Glomerular endothelial cell (primary cell): Measurements from ENCODE around the gene HCRTR1. TPM values are rescaled to one million over a fixed set of nuclear protein-coding genes. Genes with fewer than 3 reads are reported as not detected.

ENCODE experiments used
- DNase-seq: peaks from one replicate; pipeline ENCODE4 v3.0.0-alpha.2; 2011; ENCODE audit warnings: low read depth, low spot score; ENCODE audit errors: extremely low read depth
- total RNA-seq: library from RNA; depleted of rRNA; stranded (reverse); fragments of >200 nt; gene quantifications from 2 replicates; pipeline ENCODE4 v1.2.3, GENCODE V29; 2015

Gene HCRTR1
- 0.58 and 1.3 TPM in 2 replicates for total RNA-seq

DNA sequence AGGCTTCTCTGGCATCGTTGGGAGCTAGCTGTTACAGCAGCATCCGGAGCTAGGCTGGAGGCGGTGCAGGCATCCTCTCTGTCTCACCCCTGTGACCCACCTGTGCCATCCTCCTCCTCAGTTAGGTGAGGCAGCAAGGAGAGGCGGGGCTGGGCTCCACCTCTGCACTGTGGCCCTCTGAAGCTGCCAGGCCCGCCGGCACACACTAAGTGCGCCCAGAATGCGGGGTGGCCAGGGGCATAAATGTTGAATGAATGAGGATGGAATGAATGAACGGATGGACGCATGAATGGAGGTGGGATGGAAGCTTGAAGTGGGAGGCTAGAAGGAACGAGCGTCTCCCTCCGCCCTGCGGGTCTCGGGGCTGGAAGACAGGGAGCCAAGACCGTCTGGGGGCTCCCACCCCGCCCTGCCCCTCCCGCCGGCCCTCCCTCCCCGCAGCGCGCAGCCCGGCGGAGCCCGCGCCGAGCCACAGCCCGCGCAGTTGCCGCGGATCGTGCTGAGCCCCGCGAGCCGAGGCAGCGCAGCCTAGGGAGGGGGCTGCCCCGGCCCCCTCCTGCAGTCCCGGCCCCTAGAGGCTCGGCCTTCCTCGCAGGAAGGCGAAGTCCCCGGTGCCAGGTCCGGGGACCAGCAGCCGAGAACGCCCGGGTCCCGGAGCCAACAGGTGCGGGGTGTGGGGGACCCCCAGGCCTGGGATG, at the start of gene HCRTR1:
Gene HCRTR1, plus strand, starts transcription at position 472 of the 698 bp plus-strand sequence. CDS start 1,504 bp downstream, outside the sequence.
- DNase-seq = no peak

- DNase-seq = no peak
Measured at GRCh38 chr1:31567956-31568570, 49.4 kb upstream of the HCRTR1 start.

GRCh38 chr1:31568895-31569595, 48.4 kb upstream of the HCRTR1 start:
- DNase-seq = no peak

GRCh38 chr1:31569596-31570173, 47.8 kb upstream of the HCRTR1 start:
- no peak for DNase-seq

DNA sequence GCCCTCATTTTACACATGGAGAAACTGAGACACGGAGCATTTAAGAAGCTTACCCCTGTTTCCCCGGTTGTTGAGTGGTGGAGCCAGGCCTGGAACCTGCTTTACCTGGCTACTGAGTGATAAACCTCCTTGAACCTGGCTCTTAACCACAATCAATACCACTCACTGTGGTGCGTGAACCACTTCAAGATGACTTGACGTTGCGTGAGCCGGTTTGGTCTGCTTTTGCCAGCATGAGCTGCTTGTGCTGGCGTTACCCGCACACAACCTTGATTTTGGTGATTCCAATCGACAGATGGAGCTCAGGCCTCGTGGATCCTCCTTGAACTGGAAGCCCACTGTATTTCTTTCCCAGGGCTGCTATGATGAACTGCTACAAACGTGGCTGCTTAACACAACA, 47.3 kb upstream of the HCRTR1 start:
- no peak for DNase-seq

- DNase-seq = no peak
Measured at GRCh38 chr1:31570906-31571305, 46.6 kb upstream of the HCRTR1 start.

GRCh38 chr1:31571340-31572295, 45.9 kb upstream of the HCRTR1 start:
- DNase-seq = no peak

DNA sequence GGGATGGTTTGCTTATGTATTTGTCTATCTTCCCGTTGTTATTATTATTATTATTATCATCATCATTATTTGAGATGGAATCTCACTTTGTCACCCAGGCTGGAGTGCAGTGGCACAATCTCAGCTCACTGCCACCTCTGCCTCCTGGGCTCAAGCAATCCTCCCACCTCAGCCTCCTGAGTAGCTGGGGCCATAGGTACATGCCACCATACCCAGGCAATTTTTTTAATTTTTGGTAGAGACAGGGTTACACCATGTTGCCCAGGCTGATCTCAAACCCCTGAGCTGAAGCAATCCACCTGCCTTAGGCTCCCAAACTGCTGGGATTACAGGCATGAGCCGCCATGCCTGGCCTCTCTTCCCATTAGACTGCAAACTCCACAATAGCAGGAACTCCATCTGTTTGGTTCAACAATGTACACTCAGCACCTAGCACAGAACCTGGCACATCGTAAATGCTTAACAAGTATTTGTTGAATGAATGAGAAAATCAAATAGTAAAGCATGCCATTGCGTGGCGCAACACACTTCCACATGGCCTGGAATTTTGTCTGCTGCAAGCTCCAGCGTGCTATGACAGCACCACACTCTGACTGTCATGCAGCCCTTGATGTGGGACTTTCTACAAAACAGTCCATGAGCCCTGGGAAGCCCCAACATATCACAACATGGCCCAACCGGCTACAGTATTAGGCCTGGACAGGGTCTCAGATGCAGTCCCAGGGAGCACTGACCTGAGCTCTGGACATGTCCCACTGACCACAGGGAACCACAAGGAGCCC, 45.0 kb upstream of the HCRTR1 start:
- DNase-seq = no peak

DNA sequence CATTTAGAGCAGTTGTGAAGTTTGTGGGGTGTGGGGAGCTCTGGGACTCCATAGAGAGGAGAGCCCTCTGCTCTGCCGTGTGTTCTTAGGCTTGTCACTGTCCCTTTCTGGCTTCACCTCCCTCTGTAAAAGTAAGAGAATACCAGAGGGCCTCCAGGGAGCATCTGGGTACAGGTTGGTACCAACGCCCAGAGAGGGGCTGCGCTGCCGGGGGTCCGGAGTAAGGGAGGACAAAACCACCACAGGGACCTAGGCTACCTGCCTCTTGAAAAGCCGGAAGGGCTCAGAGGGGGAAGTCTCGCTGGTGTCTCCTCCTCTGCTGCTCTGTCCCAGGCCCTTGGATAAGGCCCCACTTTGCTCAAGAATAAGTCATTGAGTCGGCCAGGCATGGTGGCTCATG, 44.2 kb upstream of the HCRTR1 start:
- DNase-seq = no peak

GRCh38 chr1:31574749-31575368, 42.6 kb upstream of the HCRTR1 start:
- no peak for DNase-seq

DNA sequence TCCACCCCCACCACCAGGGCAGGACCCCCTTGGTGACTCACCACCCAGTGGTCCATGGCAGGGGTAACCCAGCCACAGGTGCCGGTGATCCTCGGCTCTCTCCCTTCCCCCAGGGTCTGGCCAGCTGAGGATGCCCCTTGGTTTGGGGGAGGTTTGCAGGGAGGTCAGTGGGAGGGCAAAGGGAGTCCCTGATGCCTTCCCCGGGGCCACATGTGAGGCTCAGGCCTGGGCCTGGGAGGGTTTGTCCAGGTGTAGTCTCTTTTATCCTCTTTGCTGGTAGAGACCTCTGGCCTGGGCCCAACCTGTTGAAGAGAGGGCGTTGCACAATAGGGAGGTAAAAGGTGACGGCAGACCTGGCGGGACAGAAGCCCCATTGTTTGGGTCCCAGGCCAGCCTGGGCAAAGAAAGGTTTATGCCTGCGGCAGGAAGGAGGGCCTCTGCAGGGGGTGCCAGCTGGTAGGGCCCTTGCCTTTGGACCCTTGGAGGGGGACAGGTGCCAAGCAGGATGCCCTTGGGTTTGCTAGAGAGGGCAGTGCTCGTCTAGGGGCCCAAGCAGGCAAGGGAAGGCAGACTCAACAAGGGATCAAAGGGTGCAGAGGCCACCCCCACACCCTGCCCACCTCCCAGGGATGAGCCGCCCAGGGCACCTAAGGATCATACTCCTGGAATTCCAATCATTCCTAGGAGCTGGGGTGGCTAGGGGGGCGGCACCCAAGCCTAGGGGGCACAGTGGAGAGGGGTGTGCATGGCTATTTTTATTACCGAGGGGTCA, 41.9 kb upstream of the HCRTR1 start:
- no peak for DNase-seq

DNA sequence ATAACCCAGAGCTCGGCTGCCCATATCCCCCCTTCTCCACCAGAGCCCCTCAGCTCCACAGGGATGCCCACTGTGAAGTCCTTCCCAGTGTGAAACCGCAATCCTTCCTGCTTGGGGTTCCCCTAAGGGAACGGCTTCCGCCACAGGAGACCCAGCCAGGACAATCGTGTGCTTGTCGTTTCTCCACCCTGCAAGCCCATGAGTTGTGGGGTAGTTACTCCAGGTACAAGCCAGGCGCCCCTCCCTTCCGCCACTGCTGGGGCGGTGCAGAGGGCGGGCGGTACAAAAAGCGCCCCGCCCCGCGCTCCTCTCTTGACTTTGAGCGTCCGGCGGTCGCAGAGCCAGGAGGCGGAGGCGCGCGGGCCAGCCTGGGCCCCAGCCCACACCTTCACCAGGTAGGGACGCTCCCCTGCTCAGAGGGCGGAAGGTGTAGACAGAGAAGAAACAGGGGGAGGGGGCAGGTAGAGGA, 41.3 kb upstream of the HCRTR1 start, which contains the start of gene TINAGL1:
Gene TINAGL1, plus strand, starts transcription at position 315 of the 469 bp plus-strand sequence. CDS start 634 bp downstream, outside the sequence.
- no peak for DNase-seq

DNA sequence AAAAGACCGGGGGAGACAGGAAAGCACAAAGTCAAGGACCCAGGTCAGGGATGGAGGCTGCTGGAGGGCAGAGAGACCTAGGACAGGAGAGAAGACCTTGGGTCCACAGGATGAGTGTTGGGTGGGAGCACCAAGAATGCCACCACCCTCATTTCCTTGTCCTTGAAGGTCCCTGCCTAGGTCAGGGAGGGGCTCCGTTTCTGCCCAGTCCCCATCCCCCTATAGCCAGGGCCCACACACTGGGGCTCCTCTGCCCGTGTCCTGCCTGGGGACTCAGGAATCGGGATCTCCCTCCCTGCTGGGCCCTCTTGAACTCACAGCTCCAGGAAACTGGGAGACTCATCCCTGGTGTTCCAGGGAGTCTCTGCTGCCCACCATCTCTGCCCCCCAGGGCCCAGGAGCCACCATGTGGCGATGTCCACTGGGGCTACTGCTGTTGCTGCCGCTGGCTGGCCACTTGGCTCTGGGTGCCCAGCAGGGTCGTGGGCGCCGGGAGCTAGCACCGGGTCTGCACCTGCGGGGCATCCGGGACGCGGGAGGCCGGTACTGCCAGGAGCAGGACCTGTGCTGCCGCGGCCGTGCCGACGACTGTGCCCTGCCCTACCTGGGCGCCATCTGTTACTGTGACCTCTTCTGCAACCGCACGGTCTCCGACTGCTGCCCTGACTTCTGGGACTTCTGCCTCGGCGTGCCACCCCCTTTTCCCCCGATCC, 40.6 kb upstream of the HCRTR1 start:
- no peak for DNase-seq

DNA sequence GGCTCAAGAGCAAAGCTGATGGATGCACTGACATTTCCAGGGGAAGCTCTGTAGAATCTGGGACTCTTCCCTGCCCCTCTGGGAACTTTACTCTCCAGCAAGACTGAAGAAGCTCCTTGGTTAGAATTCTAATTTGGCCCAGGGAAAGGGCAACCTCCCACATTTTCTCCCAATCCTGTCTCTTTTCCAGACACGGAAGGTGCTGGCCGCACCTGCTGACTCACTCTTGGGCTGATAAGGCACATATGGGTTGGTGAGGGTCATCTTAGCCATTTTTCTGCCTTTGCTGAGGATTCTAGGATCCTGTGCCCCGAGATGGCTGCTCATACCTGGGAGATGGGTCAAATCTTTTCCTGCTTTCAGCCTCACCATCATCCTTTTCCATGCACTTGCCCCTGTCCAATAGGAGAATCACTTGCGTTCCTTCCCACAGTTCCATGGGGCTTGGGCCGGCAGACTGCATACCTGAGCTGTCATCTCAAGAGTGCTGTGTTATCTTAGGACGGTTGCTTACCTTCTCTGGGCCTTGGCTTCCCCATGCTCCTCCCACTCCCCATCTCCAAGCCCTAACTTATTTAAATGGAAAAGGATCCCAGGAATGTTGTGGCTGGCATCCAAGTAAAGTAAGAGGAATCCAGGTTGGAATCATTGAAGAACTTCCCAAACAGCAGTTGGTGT, 39.8 kb upstream of the HCRTR1 start:
- DNase-seq = no peak

GRCh38 chr1:31579374-31579773, 38.1 kb upstream of the HCRTR1 start:
- DNase-seq = no peak

- no peak for DNase-seq
Measured at GRCh38 chr1:31580513-31580870, 37.0 kb upstream of the HCRTR1 start.
